HEK293T (cell line): ENCODE measurements around the gene GADD45G.

Source experiments
- CTBP1 ChIP-seq: fragments of 450-650 bp; IDR thresholded peaks from 2 replicates; pipeline ENCODE4 v1.6.1; 2016; ENCODE audit warnings: borderline replicate concordance
- LEF1 ChIP-seq: fragments of 450-650 bp; IDR thresholded peaks from 2 replicates; pipeline ENCODE4 v1.6.1; 2017; ENCODE audit warnings: mild to moderate bottlenecking, borderline replicate concordance
- SP1 ChIP-seq: fragments of 450-650 bp; IDR thresholded peaks from 2 replicates; pipeline ENCODE4 v1.6.1; 2017
- TARDBP ChIP-seq: fragments of 450-650 bp; IDR thresholded peaks from 2 replicates; pipeline ENCODE4 v1.6.1; 2016

DNA sequence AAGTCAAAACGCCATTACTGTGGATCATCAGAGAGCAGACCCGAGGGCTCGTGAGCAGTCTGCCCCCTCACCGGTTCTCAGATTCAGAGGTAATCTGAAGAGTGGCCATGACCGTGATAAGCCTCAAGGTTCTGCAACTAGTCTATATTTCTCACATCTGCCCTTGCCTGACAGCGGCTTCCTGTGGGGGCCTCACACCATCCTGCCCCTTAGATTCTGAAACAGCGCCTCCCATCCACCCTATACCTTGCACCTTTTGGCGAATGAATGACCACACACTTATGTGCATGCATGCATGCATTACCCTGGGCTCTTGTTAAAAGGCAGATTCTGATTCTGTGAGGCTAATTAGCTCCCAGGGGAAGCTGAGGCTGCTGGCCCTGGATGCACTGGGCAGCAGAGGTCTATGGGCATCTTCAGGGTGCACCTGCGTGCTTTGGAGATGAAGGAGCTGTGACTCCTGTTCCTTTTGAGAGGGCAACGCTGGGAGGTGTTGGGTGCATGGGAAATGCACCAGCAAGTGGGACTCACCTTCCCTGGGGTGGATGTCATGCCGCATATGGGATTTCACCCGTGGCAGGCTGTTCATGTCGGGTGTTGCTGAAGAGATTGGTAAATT is 7.8 kb upstream of the GADD45G start:
- no peak for TF ChIP-seq CTBP1
- TF ChIP-seq SP1 = no peak
- TF ChIP-seq LEF1 = no peak
- no peak for TF ChIP-seq TARDBP
